Mucosa of gallbladder (tissue), 1 donor: ENCODE results near the gene ATRAID. TPM values are rescaled to one million over a fixed set of nuclear protein-coding genes. Genes with fewer than 3 reads are reported as not detected.
A peak's percentile ranks its signal among the peaks of the same experiment; 100 is the strongest.

Experiments used
- DNase-seq: peaks from one replicate; pipeline ENCODE4 v3.0.0-alpha.2; 2020; ENCODE audit warnings: low spot score
- total RNA-seq: library from RNA; stranded (reverse); gene quantifications from one replicate; pipeline ENCODE4 v1.2.1, GENCODE V29; 2021
- donor health status: DM: no; HTN: no; CAD: no.

Gene ATRAID
- total RNA-seq, 1 donor from 2014 or later, result 104 TPM

DNA sequence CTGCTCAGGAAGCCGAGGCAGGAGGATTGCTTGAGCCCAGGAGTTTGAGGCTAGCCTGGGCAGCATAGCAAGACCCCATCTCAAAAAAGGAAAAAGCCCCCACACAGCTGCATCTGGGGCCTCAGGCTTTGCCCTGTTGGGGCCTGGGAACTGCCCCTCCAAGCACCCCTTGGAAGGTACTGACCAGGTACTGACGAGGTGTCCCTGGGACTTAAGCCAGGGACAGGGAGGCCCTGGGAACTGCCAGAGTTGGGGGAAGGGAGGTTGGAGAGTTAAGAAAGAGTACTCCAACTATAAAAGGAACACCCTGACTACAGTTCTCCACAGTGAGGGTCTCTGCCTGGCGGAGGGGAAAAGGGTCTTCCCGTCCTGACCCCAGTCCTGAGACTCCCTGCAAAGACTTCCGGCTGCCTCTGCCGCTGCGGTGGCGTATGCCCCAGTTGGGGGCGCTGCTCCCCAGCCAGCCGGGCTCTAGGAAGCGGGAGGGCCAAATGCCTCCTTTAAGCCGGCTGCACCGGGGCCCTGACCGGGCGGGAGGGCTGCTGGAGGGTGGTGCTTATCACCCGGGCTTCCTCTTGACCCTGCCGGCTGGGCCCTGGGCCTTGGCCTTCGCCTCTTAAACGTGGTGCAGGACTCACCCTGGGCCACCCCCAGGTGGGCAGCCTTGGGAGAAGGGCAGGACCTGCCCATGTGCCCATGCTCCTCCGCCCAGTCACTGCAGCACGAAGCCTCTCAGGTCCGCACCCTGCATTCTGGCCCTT is 38.2 kb downstream of the ATRAID start:
- peak; percentile 21 for DNase-seq

DNA sequence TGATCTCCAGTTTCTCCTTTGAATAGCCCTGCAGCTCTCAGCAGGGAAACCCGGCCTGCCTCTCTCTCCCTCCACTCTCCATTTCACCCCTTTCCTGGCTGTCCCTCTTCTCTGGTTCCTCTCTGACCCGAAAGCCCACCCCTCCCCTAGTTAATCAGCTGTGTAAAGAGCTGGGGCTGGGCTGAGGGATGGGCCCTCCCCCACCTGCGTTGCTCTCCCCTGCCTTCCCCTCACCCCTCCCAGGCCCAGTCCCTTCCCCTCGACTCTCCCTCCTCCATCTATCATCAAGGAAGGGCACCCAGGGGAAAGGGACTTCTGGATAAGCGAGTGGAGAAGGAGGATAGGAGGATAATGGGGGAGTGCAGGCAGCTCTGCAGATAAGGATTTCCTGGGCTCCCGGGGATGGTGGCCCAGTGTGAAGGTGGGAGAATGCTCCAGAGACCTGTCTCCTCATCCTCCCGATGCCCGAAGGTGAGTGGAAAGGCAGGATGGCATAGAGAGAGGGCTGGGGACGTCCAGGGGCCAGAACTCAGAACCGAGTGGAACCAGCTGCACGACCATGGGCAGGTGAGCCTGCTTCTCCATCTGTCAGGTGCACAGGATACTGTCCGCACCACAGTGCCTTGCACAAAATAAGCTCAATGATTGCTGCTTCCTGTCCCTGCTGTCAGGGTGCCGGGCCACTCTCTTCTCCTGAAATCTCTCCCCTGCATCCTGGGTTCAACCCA is 39.0 kb downstream of the ATRAID start:
- no peak for DNase-seq

DNA sequence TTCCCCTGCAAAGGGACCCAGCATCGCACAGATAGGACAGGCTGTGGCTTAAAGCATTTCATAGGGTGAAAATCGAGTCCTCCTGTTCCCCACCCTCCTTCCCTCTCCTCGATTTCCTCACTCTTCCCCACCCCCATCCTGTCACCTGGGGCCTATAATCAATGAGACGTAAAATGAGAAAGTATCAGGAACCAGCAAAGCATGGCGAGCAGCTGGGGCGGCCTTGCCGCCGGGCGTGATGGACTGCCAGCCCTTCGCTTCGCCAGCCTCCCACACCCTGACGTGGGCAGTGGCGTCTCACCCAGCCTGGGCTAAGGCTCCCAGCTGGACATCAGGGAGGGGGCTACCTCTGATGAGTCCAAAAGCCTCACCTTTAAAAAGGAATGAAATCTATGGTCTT is 39.9 kb downstream of the ATRAID start:
- DNase-seq, result no peak

DNA sequence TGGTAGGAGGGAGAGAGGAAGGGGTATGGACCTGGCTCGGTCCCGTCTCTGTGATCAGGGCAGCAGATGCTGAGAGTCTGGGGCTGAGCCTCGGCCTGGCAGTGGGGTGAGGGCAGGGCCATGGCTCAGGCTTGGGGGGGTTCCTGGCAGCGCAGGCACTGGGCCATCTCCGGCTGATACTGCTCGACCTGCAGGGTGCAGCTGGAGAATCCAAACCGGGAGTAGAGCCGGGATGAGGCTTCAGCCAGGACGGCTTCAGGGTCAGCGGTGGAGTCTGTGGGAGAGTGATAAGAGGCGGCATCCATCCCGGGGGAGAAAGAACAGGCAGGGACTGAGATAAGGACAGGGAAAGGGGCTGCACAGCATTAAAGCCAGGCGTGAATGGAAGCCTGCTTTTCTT is 43.3 kb downstream of the ATRAID start:
- DNase-seq, result no peak

DNA sequence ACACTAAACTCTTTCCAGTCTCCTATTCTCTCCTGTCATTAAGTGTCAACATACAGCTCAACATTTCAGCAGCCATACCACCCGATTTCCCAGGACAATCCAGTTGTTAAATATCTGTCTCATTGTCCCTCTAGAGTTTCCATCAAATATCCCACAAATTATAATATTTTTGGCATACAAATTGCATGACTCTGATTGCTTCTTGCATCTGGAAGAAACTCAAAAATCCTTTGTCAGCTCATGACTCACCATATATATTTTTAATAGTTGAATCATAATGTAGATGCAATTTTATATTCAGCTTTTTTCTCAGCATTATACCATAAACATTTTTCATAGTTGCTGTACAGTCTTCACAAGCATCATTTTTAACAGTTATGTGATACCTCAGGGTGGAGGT is 43.8 kb downstream of the ATRAID start:
- DNase-seq, result no peak

DNA sequence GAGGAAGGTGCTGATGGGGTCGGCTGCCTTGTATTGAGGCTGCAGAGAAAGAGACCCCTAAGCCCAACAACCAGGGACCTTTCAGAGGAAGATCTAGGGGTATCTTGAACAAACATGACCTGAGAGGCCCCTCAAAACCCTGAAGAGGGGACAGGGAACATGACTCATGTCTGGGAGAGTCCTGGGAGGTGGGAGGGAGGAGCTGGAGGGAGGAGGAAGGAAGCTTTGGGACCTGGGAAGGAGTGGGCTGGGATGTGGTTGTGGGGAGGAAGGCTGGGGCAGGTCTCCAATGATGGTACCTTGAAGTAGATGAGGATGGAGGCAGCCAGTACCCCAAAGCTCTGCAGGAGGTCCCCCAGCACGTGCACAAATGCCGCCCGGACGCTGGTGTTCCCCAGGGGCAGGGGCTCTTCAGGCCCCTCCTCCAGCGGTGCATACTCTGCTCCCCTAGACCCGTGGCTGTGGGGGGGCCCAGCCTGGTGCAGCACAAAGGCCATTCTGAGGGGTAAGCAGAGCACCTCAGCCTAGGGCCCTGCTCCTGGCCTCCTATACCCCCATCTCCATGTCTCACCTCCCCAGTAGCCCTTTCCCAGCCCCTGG is 45.1 kb downstream of the ATRAID start:
- no peak for DNase-seq

DNA sequence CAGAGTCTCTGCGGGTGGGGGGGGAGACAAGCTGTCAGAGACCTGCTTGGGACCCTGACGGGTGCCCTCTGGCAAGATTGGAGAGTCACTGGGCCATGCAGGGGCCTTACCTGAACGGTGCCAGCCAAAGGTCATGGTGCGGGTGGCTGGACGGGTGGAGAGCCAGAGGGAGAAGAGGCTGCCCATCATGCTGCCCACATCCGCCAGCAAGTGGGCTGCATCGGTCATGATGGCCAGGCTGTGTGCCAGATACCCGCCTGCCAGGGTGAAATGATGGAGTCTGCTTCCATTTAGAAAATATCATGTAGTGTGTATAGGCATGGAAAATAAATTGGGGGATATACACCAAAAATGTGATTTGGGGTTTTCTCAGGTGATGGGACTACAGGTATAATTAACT is 46.2 kb downstream of the ATRAID start:
- no peak for DNase-seq

DNA sequence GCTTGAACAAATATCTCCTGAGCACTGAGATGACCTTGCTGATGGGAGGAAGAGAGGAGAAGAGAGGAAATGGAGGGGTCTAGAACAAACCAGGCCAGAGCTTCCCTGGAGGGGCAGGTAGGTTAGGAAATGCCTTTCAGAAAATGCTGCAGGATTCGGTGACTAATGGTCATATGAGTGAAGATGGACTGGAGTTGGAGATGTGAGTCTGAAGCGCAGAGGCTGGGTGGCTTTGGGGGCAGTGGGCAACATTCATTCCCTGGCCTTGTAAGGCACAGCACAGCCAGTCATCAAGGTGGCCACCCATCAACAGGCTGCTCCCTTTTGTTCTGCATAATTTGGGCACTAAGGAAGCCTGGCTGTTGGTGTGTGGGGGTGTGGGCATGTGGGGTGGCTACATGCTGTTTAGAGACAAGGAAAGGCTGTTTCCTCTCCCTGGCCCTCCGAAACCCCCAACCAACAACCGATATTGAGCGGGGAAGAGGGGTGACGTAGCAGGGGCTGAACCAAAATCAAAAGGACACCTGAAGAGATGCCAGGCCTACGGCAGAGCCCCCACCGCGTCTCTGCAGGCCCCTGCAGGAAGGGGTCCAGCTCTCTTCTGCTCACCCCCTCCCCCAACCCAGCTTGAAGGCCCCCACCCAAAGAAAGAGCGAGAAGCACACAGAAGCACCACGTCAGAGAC is 49.5 kb downstream of the ATRAID start:
- no peak for DNase-seq

DNA sequence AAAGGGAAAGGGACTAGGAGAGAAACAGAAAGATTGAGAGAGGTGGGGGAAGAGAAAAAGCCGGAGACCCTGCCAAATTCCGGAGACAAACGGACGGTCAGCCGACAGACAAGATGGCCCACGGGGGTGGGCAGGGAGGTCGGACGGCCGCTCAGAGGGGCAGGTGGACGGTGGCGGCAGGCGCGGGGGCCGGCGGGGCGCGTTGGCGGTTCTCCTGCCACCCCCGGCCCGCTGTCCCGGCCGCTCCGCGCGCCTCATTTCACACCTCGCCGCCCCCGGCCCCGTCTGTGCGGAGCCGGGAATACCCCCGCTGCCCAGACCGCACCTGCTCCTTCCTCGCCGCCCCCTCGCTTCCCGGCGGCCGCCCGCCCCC is 50.1 kb downstream of the ATRAID start:
- no peak for DNase-seq

DNA sequence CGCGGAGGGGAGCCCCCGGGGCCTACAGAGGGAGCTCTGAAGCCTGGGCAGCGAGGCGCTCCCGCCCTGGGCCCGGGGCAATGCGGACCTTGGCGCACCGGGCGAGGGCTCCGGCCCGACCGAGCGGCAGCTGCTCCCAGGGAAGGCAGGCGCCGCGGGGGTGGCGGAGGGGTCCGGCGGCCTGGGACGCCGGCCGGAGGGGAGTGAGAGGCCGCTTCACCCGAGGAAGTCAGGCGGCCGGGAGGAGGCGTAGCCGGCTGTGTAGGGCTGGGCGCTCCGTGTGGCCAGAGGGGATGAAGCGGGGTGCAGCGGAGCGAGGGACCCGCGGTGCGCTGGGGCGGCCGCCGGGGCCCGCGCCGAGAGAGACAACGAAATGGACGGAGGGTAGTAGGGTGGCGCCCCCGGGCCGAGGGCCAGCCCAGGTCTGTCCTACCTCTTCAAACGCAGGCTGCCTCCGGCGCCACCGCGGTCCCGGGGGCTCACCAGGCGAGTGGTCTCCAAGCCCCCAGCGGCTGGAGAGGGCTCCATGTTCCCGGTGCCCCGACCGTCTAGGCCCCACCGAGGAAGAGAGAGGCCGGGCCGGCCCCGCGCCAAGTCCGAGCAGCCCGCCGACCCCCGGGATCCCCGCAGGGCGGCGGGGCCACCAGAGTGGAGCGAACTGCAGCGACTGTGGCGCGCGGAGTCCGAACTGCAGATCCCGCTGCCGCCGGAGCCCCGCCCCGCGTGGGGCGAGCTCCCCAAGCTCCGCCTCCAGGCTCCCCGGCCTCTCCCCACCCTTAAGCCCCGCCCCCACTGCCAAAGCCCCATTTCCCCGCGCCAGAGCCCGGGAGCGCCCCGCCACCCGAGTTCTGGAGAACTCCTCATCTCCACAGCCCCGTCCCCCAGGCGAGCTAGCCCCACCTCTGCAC is 50.8 kb downstream of the ATRAID start, which contains the start of gene SLC30A3:
SLC30A3 (minus strand) TSS at position 669 of the 908 bp plus-strand sequence; CDS start at position 528, 141 bp downstream.
- DNase-seq, result peak; percentile 34

DNA sequence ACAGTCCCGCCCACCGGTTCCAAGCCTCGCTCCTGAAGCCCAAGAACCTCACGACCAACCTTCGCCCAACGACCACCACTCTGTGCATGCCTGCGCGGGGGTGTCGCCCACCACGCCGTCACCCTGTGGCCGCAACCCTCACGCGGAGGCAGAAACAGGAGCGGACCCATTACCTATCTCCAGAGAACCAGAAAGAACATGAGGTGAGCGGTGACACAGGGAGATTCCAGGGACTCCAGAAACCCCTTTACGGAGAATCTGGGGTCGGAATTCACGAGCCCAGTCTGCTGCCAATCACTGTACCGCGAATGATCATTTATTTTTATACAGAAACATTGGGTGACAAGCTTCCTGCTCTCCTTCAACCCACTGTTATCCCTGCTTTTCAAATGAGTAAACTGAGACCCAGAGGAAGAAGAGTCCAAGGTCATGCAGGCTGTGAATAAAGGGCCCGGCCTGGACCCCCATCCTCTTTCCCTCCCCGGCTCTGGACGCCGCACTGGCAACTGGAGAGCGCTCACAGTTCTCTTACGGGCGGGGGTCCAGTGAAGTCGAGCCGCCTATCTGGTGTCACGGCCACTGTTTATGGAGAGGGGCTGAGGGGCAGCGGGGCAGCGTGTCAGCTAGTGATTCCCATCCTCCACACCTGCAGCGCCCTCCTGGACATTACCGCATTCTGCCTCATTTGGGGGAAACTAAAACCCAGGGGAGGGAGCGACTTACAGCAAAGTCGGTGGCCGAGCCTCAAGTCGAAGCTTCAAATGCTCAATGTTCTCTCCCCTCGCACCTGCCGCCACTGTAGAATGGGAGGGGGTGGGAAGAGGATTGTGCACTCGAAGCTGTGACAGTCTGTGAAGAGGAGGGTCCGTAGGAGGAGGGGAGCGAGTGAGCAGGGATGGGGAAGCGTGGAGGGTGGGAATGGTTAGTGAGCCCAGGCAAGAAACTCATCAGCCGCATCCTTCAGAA is 51.7 kb downstream of the ATRAID start:
- DNase-seq, result no peak

DNA sequence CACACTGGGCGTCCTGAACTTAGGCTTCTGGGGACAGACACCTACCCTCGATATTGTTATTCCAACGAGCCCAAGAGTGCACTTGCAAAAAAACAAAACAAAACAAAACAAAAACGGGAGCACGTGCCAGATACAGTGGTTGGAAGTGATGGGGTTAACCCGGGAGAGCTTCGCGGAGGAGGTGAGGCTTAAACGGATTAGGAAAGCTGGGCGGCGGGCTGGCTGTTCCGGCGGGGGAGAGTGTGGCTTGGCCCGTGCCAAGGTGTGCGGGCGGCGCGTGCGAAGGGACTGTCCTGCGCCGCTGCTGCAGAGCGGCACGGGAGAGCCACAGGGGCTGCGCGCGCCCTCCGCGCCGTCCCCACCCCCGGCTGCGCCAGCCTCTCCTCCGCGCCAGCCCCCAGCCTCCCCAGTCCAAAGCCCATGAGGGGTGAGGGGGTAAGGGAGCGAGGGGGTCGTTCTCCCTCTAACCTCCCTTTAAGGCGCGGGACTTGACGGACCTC is 52.5 kb downstream of the ATRAID start:
- no peak for DNase-seq

DNA sequence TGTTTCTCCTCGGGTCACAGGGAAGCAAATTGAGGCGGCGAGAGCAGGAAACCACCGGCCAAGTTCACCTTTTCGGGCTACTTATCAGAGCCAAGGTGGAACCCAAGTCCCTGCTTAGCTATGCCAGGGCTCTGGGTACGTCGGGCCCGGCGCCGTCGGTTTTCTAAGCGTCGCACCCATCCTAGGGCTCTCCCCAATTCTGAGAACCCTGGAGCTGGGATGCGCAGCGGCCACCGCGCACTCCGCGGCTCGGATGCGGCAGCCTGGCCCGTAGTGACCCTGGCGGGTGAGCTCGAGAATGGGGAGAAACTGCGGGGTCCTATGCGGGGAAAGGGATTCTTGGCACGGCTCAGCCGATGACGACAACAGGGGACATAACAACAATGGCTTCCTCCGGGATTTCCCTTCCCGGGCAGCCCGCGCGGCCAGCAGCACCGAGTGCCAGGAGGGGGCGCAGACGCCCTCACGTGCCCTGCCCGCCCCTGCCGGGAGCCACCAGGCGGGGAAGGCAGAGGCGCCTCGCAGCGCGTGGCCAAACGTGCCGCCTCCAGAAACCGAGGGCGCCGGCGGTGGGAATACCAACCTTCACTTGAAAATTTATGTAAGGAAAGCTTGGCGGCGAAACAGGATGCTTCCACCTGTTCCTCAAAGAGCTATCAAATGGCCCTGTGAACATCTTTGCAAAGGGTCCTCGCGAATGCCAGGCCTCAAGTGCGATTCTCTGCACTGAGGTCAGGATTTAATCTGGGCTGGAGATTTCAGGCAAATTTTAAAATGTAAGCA is 53.1 kb downstream of the ATRAID start:
- DNase-seq, result peak; percentile 22

DNA sequence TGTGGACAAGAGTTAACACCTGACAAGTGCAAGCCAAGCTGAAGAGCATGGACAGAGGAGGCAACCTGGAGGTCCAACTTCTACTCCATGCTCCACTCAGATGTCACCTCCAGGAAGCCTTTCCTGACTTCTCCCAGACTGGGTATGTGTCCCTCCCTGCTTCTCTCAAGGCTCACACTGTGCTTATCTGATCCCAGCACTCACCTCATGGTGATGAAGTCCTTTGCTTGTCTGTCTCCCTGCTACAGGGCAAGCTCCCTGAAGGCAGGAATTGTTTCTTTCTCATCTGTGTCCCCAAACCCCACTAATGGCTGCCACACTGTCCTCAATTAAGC is 53.7 kb downstream of the ATRAID start:
- no peak for DNase-seq

Other genes with a start within 250 kb of the ATRAID start
- 25.2 TPM for gene MAPRE3, start 241.4 kb upstream of the ATRAID start, total RNA-seq
- 80.0 TPM for gene TMEM214, start 179.1 kb upstream of the ATRAID start, total RNA-seq
- 27.9 TPM for gene AGBL5, start 160.4 kb upstream of the ATRAID start, total RNA-seq
- gene OST4, start 140.4 kb upstream of the ATRAID start, total RNA-seq, result 323 TPM
- 210 TPM for gene EMILIN1, start 133.4 kb upstream of the ATRAID start, total RNA-seq
- gene KHK, start 125.3 kb upstream of the ATRAID start, total RNA-seq, result 6.1 TPM
- gene CGREF1, start 92.9 kb upstream of the ATRAID start, total RNA-seq, result 1.1 TPM
- gene ABHD1, start 88.2 kb upstream of the ATRAID start, total RNA-seq, result 0.37 TPM
- gene PREB, start 77.4 kb upstream of the ATRAID start, total RNA-seq, result 51.3 TPM
- not detected for gene PRR30, start 72.6 kb upstream of the ATRAID start, total RNA-seq
- 0.12 TPM for gene TCF23, start 63.0 kb upstream of the ATRAID start, total RNA-seq
- 24.9 TPM for gene SLC5A6, start 227 bp downstream of the ATRAID start, total RNA-seq
- 26.7 TPM for gene CAD, start 5.3 kb downstream of the ATRAID start, total RNA-seq
- gene SLC30A3, start 51.0 kb downstream of the ATRAID start, total RNA-seq, result not detected
- not detected for gene DNAJC5G, start 63.4 kb downstream of the ATRAID start, total RNA-seq
- 0.26 TPM for gene TRIM54, start 70.4 kb downstream of the ATRAID start, total RNA-seq
- 3.1 TPM for gene UCN, start 96.4 kb downstream of the ATRAID start, total RNA-seq
- 62.6 TPM for gene MPV17, start 111.1 kb downstream of the ATRAID start, total RNA-seq
- gene GTF3C2, start 144.7 kb downstream of the ATRAID start, total RNA-seq, result 49.5 TPM
- gene EIF2B4, start 158.3 kb downstream of the ATRAID start, total RNA-seq, result 32.3 TPM
- 105 TPM for gene SNX17, start 158.6 kb downstream of the ATRAID start, total RNA-seq
- gene ZNF513, start 168.7 kb downstream of the ATRAID start, total RNA-seq, result 25.6 TPM
- gene PPM1G, start 197.6 kb downstream of the ATRAID start, total RNA-seq, result 56.7 TPM
- gene NRBP1, start 216.6 kb downstream of the ATRAID start, total RNA-seq, result 90.1 TPM
- gene KRTCAP3, start 230.3 kb downstream of the ATRAID start, total RNA-seq, result 65.7 TPM